ENCODE data around the gene ARHGDIB.
A peak's percentile ranks its signal among the peaks of the same experiment; 100 is the strongest.

The ARHGDIB gene

GRCh38 chr12:14961466-14962152 lies at the start of gene ARHGDIB:
ARHGDIB (minus strand) TSS chr12:14961601; CDS start chr12:14950712, 10,889 bp downstream.
- peak; percentile 54 for DNase-seq (ENCODE audit: low spot score)

GRCh38 chr12:15011162-15011561 lies 49.8 kb upstream of the ARHGDIB start:
- no peak for DNase-seq (ENCODE audit: low spot score)

GRCh38 chr12:15007551-15007950 lies 46.1 kb upstream of the ARHGDIB start:
- no peak for DNase-seq (ENCODE audit: low spot score)

GRCh38 chr12:15005064-15005463 lies 43.7 kb upstream of the ARHGDIB start:
- DNase-seq (ENCODE audit: low spot score) = no peak

GRCh38 chr12:15004421-15004820 lies 43.0 kb upstream of the ARHGDIB start:
- no peak for DNase-seq (ENCODE audit: low spot score)

GRCh38 chr12:15001733-15002382 lies 40.5 kb upstream of the ARHGDIB start:
- DNase-seq (ENCODE audit: low spot score) = no peak

- DNase-seq (ENCODE audit: low spot score) = no peak
Observed at GRCh38 chr12:15000575-15000974, 39.2 kb upstream of the ARHGDIB start.

GRCh38 chr12:14999695-15000365 lies 38.4 kb upstream of the ARHGDIB start:
- no peak for DNase-seq (ENCODE audit: low spot score)

- DNase-seq (ENCODE audit: low spot score) = no peak
Observed at GRCh38 chr12:14999021-14999694, 37.8 kb upstream of the ARHGDIB start.

- no peak for DNase-seq (ENCODE audit: low spot score)
Observed at GRCh38 chr12:14997998-14998397, 36.6 kb upstream of the ARHGDIB start.

- peak; percentile 43 for DNase-seq (ENCODE audit: low spot score)
Observed at GRCh38 chr12:14995583-14996425, 34.4 kb upstream of the ARHGDIB start.

- no peak for DNase-seq (ENCODE audit: low spot score)
Observed at GRCh38 chr12:14994610-14995009, 33.2 kb upstream of the ARHGDIB start.

GRCh38 chr12:14993537-14994266 lies 32.3 kb upstream of the ARHGDIB start:
- no peak for DNase-seq (ENCODE audit: low spot score)

GRCh38 chr12:14993117-14993516 lies 31.7 kb upstream of the ARHGDIB start:
- DNase-seq (ENCODE audit: low spot score) = no peak

GRCh38 chr12:14992673-14993072 lies 31.3 kb upstream of the ARHGDIB start:
- no peak for DNase-seq (ENCODE audit: low spot score)

- no peak for DNase-seq (ENCODE audit: low spot score)
Observed at GRCh38 chr12:14991069-14991468, 29.7 kb upstream of the ARHGDIB start.

- no peak for DNase-seq (ENCODE audit: low spot score)
Observed at GRCh38 chr12:14989790-14990189, 28.4 kb upstream of the ARHGDIB start.

GRCh38 chr12:14988035-14988434 lies 26.6 kb upstream of the ARHGDIB start:
- no peak for DNase-seq (ENCODE audit: low spot score)

GRCh38 chr12:14986449-14986848 lies 25.0 kb upstream of the ARHGDIB start:
- DNase-seq (ENCODE audit: low spot score) = no peak

GRCh38 chr12:14984766-14985285 lies 23.4 kb upstream of the ARHGDIB start:
- no peak for DNase-seq (ENCODE audit: low spot score)

GRCh38 chr12:14984036-14984435 lies 22.6 kb upstream of the ARHGDIB start:
- no peak for DNase-seq (ENCODE audit: low spot score)

Measured in germinal center (tissue), 1 donor.